GM21825 (cell line): Measurements from ENCODE around the gene GLT1D1.
"Not testable (repeated sequence)": the region's sequence is repeated elsewhere in the genome, so short reads cannot be mapped to it uniquely, and the experiment has no call there.

ENCODE experiments used
- ATAC-seq: cut with Tn5 transposase; IDR thresholded peaks from one replicate; pipeline ENCODE4 v1.9.1; 2021; ENCODE audit warnings: mild to moderate bottlenecking, moderate library complexity; ENCODE audit not compliant: unreplicated experiment

Gene GLT1D1

GRCh38 chr12:128820253-128820652, 33.0 kb upstream of the GLT1D1 start:
- no peak for ATAC-seq

GRCh38 chr12:128820723-128821432, 32.4 kb upstream of the GLT1D1 start:
- peak; percentile 53 for ATAC-seq

- ATAC-seq, result peak; percentile 17
These were observed 29.9 kb upstream of the GLT1D1 start for GRCh38 chr12:128823216-128823915.

GRCh38 chr12:128823916-128824839, 29.1 kb upstream of the GLT1D1 start, which contains the start of gene SLC15A4:
Gene SLC15A4 (minus strand): TSS chr12:128823958. CDS start chr12:128823943, 15 bp downstream.
- ATAC-seq, result peak; percentile 79

GRCh38 chr12:128825835-128826234, 27.4 kb upstream of the GLT1D1 start:
- no peak for ATAC-seq

- no peak for ATAC-seq
These were observed 25.6 kb upstream of the GLT1D1 start for GRCh38 chr12:128827724-128828123.

- ATAC-seq, result peak; percentile 88
These were observed 23.3 kb upstream of the GLT1D1 start for GRCh38 chr12:128829861-128830504.

GRCh38 chr12:128830505-128830893, 22.8 kb upstream of the GLT1D1 start:
- ATAC-seq, result peak; percentile 41

- no peak for ATAC-seq
These were observed 19.9 kb upstream of the GLT1D1 start for GRCh38 chr12:128833418-128833817.

GRCh38 chr12:128839885-128840284, 13.4 kb upstream of the GLT1D1 start:
- not testable (repeated sequence) for ATAC-seq

- peak; percentile 76 for ATAC-seq
These were observed 12.3 kb upstream of the GLT1D1 start for GRCh38 chr12:128840862-128841468.

GRCh38 chr12:128842579-128842978, 10.7 kb upstream of the GLT1D1 start:
- ATAC-seq, result no peak

GRCh38 chr12:128843538-128843937, 9.7 kb upstream of the GLT1D1 start:
- ATAC-seq, result no peak

GRCh38 chr12:128844031-128844635, 9.1 kb upstream of the GLT1D1 start:
- ATAC-seq, result peak; percentile 47

- ATAC-seq, result not testable (repeated sequence)
These were observed 6.6 kb upstream of the GLT1D1 start for GRCh38 chr12:128846671-128847070.

- no peak for ATAC-seq
These were observed 4.9 kb upstream of the GLT1D1 start for GRCh38 chr12:128848371-128848770.

- not testable (repeated sequence) for ATAC-seq
These were observed 3.5 kb upstream of the GLT1D1 start for GRCh38 chr12:128849806-128850205.

GRCh38 chr12:128850400-128850799, 2.9 kb upstream of the GLT1D1 start:
- no peak for ATAC-seq

- not testable (repeated sequence) for ATAC-seq
These were observed 1.8 kb upstream of the GLT1D1 start for GRCh38 chr12:128851429-128851828.
